ES-I3 (cell line): ENCODE results near the gene DOK5.

Experiments used
- H3K36me3 ChIP-seq: 2 replicates; pipeline ENCODE4 v1.6.1; 2013; ENCODE audit warnings: mild to moderate bottlenecking, low read length, control low read depth, moderate library complexity; ENCODE audit not compliant: insufficient read depth
- H3K4me1 ChIP-seq: 2 replicates; pipeline ENCODE4 v1.6.1; 2013; ENCODE audit warnings: mild to moderate bottlenecking, control low read depth, low read length; ENCODE audit not compliant: insufficient read depth
- H3K9ac ChIP-seq: 2 replicates; pipeline ENCODE4 v1.6.1; 2013; ENCODE audit warnings: low read depth, mild to moderate bottlenecking, low read length, moderate library complexity
- H3K9me3 ChIP-seq: 2 replicates; pipeline ENCODE4 v1.6.1; 2013; ENCODE audit warnings: mild to moderate bottlenecking, low read length, moderate library complexity; ENCODE audit not compliant: control insufficient read depth, insufficient read depth

Gene DOK5

DNA sequence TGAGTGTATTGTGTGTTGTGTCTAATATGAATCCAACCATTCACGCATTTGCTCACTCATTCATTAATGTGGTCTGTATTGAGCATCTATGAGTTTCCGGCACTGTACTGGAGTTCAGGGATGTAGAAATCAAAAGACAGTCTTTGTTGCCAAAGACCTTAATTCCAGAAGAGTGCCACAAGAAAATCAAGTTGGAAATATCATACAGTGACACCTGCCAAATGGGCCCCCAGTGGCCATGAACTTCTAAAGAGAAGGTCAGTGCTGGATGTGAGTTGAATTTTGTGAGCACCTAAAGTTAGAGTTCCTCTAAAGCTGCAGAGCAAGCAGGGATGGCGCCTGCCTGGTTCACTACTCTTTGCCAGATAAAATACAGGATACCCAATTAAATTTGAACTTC, 175.9 kb downstream of the DOK5 start:
- Histone ChIP-seq H3K9me3 (no peaks in the 10 kb centered on the region), H3K9ac (no peak overlapping the region), H3K36me3 (no peaks in the 10 kb centered on the region), H3K4me1 (no peaks in the 10 kb centered on the region)

DNA sequence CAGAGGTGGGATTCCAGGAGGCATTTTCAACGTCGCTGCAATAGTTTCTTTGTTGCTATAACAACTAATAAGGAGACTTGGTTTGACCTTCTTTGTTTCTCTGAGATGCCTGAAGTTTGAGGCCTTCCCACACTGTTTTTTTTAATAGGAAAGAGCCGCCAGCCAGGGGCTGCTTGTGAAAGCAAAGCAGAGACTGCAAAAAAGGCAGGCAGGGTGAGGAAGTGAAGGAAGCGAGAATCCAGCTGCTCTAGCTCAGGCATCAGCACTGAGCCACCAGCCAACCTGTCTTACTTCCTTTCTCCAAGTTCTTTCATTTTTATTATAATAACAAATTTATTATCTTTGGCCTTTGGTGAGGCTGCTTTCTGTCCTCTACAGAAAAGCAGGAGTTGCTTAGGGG, 179.1 kb downstream of the DOK5 start:
- no peaks in the 10 kb centered on the region for H3K36me3 ChIP-seq
- no peak overlapping the region for H3K9ac ChIP-seq
- no peaks in the 10 kb centered on the region for H3K4me1 ChIP-seq
- H3K9me3 ChIP-seq = no peaks in the 10 kb centered on the region

DNA sequence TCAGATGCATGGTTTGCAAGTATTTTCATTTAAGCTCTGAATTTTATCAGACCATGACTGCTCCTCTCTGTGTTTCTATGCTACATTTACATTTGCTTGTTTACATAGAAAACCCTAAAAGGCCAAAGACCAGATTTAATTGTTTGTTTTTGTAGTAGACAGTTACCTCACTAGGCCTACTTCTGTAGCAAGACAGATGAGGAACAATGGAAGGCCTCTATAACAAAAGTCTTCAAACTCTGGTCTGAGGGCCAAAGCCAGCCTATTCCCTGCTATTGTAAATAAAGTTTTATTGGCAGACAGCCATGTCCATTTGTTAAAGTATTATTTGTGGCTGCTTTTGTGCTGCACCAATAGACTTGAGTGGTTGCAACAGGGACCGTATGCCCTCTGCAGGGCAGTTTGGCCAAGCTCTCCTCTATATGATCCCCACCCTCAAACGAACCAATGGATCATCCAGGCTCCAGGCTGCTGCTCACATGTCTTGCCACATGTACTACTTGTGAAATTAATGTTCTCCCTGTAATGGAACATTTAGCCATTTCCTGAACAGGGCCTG, 182.0 kb downstream of the DOK5 start:
- no peaks in the 10 kb centered on the region for H3K36me3 ChIP-seq
- H3K9ac ChIP-seq = no peak overlapping the region

DNA sequence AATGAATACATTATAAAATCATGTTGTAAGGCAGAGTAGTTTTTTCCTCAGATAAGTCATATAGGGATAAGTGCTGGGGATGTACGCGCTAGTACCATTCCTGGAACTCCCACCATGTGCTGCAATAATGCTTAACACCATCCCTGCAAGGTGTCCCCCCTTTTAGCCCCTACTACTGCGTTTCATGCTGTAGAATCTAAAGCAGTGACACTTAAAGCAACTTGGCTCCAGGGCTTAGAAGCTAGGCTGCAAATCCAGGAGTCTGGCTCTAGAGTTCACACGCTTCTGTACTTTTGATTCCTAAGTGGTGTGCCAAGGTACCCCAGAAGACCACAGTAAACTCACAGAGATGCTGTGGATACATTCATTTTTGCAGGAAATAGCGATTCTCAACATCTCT, 183.1 kb downstream of the DOK5 start:
- no peak overlapping the region for H3K9ac ChIP-seq
- H3K4me1 ChIP-seq = peaks cover 28% of the 10 kb centered on the region; the same call in 1 of the 2 replicates
- no peaks in the 10 kb centered on the region for H3K9me3 ChIP-seq
- no peaks in the 10 kb centered on the region for H3K36me3 ChIP-seq

More for the DNA sequence above, 182.0 kb downstream of the DOK5 start:
- peaks cover 22% of the 10 kb centered on the region; the same call in 1 of the 2 replicates for H3K4me1 ChIP-seq
- no peaks in the 10 kb centered on the region for H3K9me3 ChIP-seq

DNA sequence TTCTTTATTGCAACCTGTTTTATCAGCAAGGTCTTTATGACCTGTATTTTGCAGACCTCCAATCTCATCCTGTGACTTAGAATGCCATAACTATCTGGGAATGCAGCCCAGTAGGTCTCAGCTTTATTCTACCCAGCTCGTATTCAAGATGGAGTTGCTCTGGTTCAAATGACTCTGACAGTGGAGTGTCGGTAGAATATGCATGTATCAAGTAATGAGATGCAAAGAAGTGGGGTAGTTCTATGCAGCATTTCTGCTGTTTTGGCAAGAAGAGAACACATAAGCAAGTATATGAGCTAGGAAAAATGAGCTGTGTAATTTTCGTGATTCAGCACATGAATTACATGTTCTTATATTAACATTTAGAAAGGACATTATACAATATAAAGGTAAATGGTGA, 185.9 kb downstream of the DOK5 start:
- peaks cover 28% of the 10 kb centered on the region; the same call in 1 of the 2 replicates for H3K4me1 ChIP-seq
- H3K9me3 ChIP-seq = no peaks in the 10 kb centered on the region
- no peaks in the 10 kb centered on the region for H3K36me3 ChIP-seq
- H3K9ac ChIP-seq = no peak overlapping the region

DNA sequence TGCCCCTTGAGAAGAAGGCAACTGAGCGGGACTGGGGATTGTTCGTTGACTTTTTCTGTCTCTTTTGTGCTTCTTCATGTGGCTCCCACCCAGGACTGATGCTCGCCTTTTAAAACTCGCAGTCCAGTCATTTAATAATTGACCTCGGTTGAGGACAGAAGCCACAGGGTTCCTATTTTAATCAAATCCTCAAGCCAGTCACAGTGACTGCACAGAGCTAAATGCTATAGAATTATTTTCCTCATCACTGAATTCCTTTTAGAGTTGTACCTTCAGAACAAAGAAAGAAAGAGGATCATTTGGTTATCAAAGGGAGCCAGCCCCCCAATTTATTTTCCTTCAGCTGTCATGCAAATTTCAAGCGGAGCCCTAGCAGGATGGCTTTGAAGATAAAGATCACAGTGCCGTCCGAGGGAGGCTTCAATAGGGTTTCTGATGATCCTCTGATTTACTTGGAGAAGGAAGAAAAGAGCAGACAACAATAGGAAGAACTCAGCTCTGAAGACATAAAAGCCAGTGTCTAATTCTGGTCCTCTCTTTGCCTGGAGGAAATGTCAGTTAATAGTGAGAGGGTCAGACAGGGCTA, 186.6 kb downstream of the DOK5 start:
- no peaks in the 10 kb centered on the region for H3K9me3 ChIP-seq
- peaks cover 28% of the 10 kb centered on the region; the same call in 1 of the 2 replicates for H3K4me1 ChIP-seq
- H3K9ac ChIP-seq = no peak overlapping the region
- no peaks in the 10 kb centered on the region for H3K36me3 ChIP-seq

DNA sequence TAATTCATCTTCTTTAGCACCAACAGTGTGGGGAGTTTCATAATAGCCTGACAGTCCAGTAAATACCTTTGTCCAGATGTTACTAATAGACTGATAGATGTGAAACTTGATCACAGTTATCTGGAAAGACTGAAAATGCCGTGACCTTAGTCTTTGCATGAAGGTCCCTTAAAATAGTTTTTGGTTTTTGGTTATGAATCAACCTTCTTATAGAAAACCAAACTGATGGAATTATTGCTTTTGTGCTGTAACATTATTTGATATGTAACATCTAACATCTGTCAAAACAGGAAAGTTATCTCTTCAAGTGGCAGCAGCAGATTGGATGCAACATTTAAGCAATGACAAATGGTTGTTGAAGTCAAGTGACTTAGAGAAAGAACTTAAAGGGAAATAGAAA, 190.4 kb downstream of the DOK5 start:
- no peak overlapping the region for H3K9ac ChIP-seq
- H3K9me3 ChIP-seq = no peaks in the 10 kb centered on the region
- no peaks in the 10 kb centered on the region for H3K36me3 ChIP-seq
- peaks cover 20% of the 10 kb centered on the region; the same call in 1 of the 2 replicates for H3K4me1 ChIP-seq

DNA sequence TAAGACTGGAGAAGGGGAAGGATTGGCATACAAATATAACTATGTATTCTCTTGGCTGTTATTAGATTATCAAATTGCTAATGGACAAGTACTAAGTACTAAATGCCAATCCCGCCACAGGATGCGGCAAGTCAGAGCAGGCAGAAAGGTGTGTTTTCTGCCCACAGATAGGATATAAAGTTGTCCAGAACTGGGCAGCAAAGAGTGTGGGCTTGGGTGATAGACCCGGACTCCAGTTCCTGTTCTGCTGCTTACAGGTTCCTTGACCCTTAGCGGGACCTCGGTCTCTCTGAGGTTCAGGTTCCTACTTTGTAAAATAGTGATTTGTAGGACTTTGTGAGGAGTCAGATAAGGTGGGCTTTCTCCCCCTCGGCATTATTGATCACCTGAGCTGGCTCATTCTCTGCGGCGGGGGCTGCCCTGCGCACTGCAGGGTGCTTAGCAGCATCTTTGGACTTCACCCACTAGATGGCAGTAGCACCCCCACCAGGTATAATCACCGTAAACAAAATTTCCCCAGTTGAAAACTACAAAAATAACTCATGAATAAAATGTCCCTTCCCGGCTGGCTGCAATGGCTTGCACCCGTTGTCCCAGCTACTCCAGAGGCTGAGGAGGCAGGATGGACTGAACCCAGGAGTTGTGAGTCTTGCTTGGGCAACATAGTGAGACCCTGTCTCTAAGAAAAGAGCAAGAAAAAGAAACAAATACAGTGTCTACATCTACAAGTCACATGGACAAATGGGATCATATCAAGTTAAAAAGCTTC, 193.1 kb downstream of the DOK5 start:
- Histone ChIP-seq H3K9ac (no peak overlapping the region), H3K9me3 (no peaks in the 10 kb centered on the region), H3K36me3 (no peaks in the 10 kb centered on the region)

DNA sequence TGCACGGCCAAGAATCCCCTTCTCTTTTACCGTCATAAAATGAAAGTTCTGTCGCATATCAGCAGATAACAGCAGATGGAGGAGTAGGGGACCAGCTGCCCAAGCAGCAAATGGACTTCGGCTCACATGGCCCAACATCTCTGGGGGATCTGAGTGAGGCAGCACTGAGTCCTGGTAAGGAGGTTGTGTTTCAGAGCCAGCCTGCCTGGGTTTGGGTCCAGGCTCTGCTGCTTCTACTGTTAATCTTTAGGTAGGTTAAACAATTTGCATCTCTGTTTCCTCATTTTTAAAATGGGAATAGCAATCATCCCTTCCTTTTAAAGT, 193.6 kb downstream of the DOK5 start:
- Histone ChIP-seq H3K9ac (no peak overlapping the region), H3K4me1 (no peaks in the 10 kb centered on the region), H3K36me3 (no peaks in the 10 kb centered on the region), H3K9me3 (no peaks in the 10 kb centered on the region)

More for the DNA sequence above, 193.1 kb downstream of the DOK5 start:
- no peaks in the 10 kb centered on the region for H3K4me1 ChIP-seq

DNA sequence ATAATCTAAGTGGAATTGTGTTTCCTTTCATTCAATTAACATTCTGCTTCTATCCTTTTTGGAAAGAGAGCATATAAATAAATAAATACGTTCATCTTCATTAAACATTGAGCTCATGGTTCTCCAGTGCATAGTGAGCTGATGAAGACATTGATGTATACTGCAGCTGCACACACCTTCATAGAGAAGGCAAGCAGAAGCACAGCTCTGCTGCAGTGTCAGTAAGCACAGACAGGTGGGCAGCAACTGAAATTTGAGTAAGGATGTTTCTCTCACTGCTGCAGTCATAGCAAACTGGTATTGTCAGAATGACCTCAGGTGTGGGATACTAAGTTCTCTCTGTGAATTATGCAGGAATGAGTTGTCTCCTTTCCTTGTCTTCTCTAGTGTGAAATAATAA, 202.9 kb downstream of the DOK5 start:
- Histone ChIP-seq H3K4me1 (no peaks in the 10 kb centered on the region), H3K36me3 (no peaks in the 10 kb centered on the region), H3K9me3 (no peaks in the 10 kb centered on the region), H3K9ac (no peak overlapping the region)

DNA sequence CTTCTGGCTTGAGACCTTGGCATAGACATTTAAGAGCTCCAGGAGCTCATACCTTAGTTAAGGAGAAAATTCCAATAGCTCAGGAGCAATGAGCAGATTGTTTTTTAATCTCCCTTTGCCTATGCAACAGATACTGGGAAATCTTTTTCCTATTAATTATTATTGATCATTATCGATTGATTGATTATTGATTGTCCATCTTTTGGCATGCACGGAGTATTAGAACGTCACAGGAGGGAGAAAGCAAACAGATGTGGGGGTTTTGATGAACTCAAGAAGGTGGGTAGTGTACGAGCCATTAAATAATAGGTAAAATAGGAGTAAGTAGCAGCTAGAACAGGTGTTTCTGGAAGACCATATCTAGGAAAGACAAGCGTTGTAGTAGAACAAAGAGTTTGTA, 205.0 kb downstream of the DOK5 start:
- H3K36me3 ChIP-seq = no peaks in the 10 kb centered on the region
- H3K9ac ChIP-seq = no peak overlapping the region
- no peaks in the 10 kb centered on the region for H3K4me1 ChIP-seq
- no peaks in the 10 kb centered on the region for H3K9me3 ChIP-seq

DNA sequence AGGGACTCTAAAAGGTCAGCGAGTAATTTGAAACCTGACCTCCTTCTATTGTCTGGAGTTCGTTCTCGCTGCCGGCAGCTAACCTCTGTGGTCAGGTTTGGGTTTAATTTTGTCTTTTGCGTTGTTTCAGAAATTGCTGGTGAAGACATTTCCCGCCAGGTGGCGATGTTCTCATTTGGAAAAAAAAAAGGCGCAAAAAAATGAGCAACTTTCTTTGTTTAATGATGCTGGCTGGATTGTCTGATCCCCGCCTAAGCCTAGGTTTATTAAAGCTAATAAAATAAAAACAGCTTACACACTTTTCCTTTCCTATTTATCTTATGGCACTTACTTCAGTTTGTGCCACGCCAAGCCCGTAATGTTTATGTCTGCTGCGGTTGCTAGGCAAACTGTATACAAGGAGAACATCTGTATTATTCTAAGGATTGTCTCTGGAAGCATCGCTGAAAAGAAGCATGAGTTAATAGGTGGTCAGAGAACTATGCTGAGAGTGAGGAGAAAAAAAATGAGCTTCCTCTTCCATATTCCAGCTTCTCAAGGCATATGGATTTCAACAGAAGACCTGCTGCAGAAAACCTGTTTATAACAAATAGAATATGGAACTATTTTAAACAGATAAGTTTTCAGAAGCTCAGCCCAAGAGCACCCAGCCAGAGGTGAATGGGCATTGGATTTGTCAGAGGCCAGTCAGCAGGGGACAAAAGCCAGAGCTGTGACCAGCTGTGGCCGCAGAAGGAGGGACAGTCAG, 205.7 kb downstream of the DOK5 start:
- H3K4me1 ChIP-seq = no peaks in the 10 kb centered on the region
- H3K36me3 ChIP-seq = no peaks in the 10 kb centered on the region
- H3K9ac ChIP-seq = no peak overlapping the region
- no peaks in the 10 kb centered on the region for H3K9me3 ChIP-seq

DNA sequence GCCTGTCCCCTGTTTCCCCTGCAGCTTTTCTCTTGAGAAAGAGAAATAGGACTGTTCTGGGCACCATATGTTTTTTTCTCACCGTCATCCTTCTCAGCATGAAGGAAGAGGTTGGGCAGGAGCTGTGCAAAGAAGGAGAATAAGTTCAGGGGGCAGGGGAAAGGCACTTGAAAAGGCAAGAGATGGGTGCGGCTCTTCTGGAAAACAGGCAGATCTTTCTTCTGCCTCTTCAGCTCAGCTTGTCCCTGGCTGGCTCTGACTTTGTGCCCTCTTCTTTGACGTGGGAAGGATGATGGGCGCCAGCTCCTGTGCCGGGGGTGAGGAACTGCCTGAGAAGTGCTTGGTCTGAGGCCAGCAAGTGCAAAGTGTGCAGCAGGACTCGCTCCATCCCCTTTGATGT, 206.5 kb downstream of the DOK5 start:
- H3K9ac ChIP-seq = no peak overlapping the region
- no peaks in the 10 kb centered on the region for H3K9me3 ChIP-seq
- no peaks in the 10 kb centered on the region for H3K36me3 ChIP-seq
- no peaks in the 10 kb centered on the region for H3K4me1 ChIP-seq

DNA sequence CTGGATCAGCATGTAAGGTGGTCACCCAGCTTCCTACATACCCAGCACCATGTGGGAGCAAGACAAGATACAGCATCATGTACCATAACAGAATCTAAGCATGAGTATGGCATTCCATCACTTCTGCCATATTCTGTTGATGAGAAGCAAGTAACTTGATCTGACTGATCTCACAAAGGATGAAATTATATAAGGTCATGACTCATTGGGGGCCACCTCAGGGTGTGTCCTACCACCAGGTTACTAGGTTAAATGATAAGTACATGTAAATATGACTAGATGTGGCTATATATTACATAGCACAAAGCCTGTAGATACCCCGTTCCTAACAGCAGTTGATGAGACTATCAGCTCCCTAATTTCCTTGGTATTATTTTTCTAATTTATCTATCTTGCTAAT, 213.1 kb downstream of the DOK5 start:
- no peaks in the 10 kb centered on the region for H3K36me3 ChIP-seq
- H3K9me3 ChIP-seq = no peaks in the 10 kb centered on the region
- H3K4me1 ChIP-seq = no peaks in the 10 kb centered on the region
- H3K9ac ChIP-seq = no peak overlapping the region
